Right cardiac atrium (tissue), 5 donors: ENCODE data around the gene NWD2. TPM values are rescaled to one million over a fixed set of nuclear protein-coding genes. Genes with fewer than 3 reads are reported as not detected.
"Not testable (repeated sequence)": the region's sequence is repeated elsewhere in the genome, so short reads cannot be mapped to it uniquely, and the experiment has no call there.

ENCODE experiments used
- ATAC-seq, 2 donors: fragments of 200-7000 bp; cut with Tn5 transposase; one replicate each; pipeline versions ENCODE4 v1.8.0 to v1.9.1; 2020; ENCODE audit warnings: moderate library complexity in 2 of 2, mild to moderate bottlenecking in 1 of 2
- DNase-seq, 3 donors: peaks; one replicate each; pipeline ENCODE4 v3.0.0-alpha.2; 2020
- H3K27ac ChIP-seq: one replicate; pipeline ENCODE4 v1.5.1; 2013; ENCODE audit warnings: mild to moderate bottlenecking, low read length, control low read depth, moderate library complexity
- H3K27me3 ChIP-seq: one replicate; pipeline ENCODE4 v1.6.1; 2013; ENCODE audit not compliant: control insufficient read depth, insufficient read depth
- H3K4me1 ChIP-seq: one replicate; pipeline ENCODE4 v1.6.1; 2013; ENCODE audit warnings: low read length; ENCODE audit not compliant: control insufficient read depth, insufficient read depth
- H3K4me3 ChIP-seq: one replicate; pipeline ENCODE4 v1.5.1; 2013; ENCODE audit warnings: low read length, control low read depth
- H3K9me3 ChIP-seq: one replicate; pipeline ENCODE4 v1.6.1; 2013; ENCODE audit warnings: low read length; ENCODE audit not compliant: control insufficient read depth
- WGBS: extraction: QIAGEN DNeasy Blood & Tissue Kit; methylation state at CpG from one replicate; pipeline ENCODE4 v1.1.7; 2013; 5-methylcytosine and 5-hydroxymethylcytosine counted together
- intact Hi-C, 4 donors: fragments of 100-400 bp; cut with DNase I; formaldehyde crosslinking; loops; one replicate each; pipeline versions ENCODE4 v1.11.0 to v1.14.0; 2022 to 2023
- polyA plus RNA-seq: library from polyadenylated mRNA; stranded (reverse); fragments of 200-250 nt; gene quantifications from one replicate; pipeline ENCODE4 v1.2.3, GENCODE V29; 2013
- total RNA-seq, 4 donors: library from RNA; stranded (reverse); fragmentation: NEBNext Ultra II Directional; extraction: Animal tissue kit (Norgen Biotek cat#: 25700); gene quantifications; one replicate each; pipeline ENCODE4 v1.2.1, GENCODE V29; 2021
- donor health status: healthy with polysubstance abuse.
- donor health status: DM: no; HTN: yes; CAD: no.
- donor health status: DM: no; HTN: no; CAD: no.
- donor health status: DM: no; HTN: yes; CAD: no; lungs with severe emphysema.
- donor health status: DM: yes; HTN: yes; CAD: no.

The NWD2 gene
- total and polyA plus RNA-seq, 5 donors = 0.07 to 0.39 TPM; not detected in 3

DNA sequence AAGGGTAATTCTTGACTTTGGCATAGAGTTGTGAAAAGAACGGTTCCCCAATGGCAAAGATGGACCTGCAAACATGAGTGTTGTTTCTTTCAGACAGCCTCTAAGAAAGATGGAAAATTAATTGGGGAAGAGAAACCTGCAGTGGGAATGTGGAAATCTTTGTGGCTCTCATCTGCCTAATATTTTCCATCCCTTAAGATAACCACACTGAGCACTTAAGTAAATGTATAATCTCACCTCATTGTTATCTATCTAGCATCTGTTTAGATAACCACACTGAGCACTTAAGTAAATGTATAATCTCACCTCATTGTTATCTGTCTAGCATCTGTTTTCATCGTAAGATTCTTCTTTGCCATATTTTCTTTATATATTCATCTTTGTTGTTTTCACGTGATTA is 149.3 kb downstream of the NWD2 start:
- Histone ChIP-seq H3K4me1 (peaks cover 3% of the 10 kb centered on the region), H3K27me3 (no peaks in the 10 kb centered on the region), H3K4me3 (no peak overlapping the region), H3K9me3 (no peaks in the 10 kb centered on the region), H3K27ac (no peak overlapping the region)
- DNase-seq (no peak), ATAC-seq (no peak)
- intact Hi-C loops = loop anchor here in 1 of 4 donors (5.0 kb wide), 1 partner anchor 1042 kb away; no protein-coding TSS in a partner anchor
- WGBS = 84% methylated on average over 3 of the region's 3 CpGs

DNA sequence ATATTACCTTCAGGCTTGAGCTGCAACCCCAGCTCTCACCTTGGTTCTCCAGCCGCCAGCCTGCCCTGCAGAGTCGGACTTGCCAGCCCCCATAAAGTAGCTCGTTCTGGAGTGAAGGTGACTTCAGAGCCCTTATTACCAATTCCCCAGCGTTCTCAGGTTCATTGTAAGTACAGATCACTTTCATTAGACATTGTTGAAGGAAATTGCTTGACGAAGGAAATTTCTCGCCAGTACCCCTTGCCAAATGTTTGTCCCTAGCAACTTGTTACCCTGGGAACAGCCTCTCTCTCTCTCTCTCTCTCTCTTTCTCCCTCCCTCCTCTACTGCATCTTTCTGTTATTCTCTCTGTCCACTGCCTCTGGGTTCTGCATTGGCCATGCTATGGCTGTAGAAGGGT is 153.0 kb downstream of the NWD2 start:
- H3K9me3 ChIP-seq = no peaks in the 10 kb centered on the region
- H3K4me3 ChIP-seq = no peak overlapping the region
- H3K27me3 ChIP-seq = no peaks in the 10 kb centered on the region
- H3K4me1 ChIP-seq = peaks cover 2% of the 10 kb centered on the region
- H3K27ac ChIP-seq = no peak overlapping the region
- DNase-seq (no peak), ATAC-seq (no peak)
- 86% methylated on average over 6 of the region's 6 CpGs for WGBS
- intact Hi-C loops = no loop called here

DNA sequence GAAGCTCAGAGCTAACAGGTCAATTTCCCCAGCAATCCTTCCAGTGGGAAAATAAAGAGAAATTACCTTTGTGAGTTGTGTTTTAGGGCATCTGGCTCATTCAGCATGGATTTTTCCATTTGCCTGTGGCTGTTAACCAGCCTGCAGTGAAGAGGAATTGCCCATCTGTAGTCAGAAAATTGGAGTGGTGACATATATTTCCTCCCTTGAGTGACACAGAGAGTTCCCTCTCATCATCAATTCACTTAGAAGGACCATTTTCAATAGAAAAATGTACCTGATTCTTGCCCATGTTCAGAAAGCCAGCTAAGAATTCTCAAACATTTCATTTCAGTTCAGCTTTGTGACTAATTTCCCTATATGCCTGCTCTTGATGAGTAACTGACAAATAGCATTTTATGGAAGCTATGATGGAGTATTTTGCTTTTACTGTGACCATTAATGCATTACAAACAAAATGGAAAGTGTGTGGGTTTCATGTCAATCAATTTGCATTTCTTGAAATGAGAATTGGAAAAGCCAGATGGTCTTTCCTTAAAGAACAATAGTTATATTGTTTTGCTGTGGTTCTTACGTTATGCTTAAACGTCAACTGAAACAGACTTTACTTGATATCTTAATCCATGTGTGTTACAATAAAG is 155.8 kb downstream of the NWD2 start:
- no peaks in the 10 kb centered on the region for H3K9me3 ChIP-seq
- no peak overlapping the region for H3K27ac ChIP-seq
- WGBS = 51% methylated on average over 2 of the region's 2 CpGs
- H3K4me1 ChIP-seq = no peaks in the 10 kb centered on the region
- no peaks in the 10 kb centered on the region for H3K27me3 ChIP-seq
- ATAC-seq (no peak), DNase-seq (no peak)
- no peak overlapping the region for H3K4me3 ChIP-seq
- intact Hi-C loops = no loop called here

DNA sequence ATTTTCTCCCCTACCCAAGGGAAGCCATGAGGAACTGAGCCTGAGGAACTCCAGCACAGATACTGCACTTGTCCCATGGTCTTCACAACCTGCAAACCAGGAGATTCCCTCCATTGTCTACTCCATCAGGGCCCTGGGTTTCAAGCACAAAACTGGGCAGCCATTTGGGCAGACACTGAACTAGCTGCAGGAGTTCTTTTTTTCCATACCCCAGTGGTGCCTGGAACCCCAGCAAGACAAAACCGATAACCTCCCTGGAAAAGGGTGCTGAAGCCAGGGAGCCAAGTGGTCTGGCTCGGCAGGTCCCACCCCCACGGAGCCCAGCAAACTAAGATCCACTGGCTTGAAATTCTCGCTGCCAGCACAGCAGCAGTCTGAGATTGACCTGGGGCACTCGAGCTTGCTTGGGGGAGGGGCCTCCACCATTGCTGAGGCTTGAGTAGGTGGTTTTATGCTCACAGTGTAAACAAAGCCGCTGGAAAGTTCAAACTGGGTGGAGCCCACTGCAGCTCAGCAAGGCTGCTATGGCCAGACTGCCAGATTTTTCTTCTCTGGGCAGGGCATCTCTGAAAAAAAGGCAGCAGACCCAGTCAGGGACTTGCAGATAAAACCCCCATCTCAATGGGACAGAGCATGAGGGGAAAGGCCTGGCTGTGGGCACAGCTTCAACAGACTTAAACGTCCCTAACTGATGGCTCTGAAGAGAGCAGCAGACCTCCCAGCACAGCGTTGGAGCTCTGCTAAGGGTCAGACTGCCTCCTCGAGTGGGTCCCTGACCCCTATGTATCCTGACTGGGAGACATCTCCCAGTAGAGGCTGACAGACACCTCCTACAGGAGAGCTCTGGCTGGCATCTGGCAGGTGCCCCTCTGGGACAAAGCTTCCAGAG is 163.6 kb downstream of the NWD2 start:
- DNase-seq, H3K4me3 ChIP-seq, H3K9me3 ChIP-seq, ATAC-seq, intact Hi-C loops, H3K4me1 ChIP-seq, H3K27me3 ChIP-seq, H3K27ac ChIP-seq: not testable (repeated sequence)
- WGBS = 50% methylated on average over 9 of the region's 9 CpGs

DNA sequence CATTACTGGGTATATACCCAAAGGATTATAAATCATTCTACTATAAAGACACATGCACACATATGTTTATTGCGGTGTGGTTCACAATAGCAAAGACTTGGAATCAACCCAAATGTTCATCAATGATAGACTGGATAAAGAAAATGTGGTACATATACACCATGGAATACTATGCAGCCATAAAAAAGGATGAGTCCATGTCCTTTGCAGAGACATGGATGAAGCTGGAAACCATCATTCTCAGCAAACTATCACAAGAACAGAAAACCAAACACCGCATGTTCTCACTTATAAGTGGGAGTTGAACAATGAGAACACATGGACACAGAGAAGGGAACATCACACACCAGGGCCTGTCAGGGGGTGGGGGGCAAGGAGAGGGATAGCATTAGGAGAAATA is 169.1 kb downstream of the NWD2 start:
- DNase-seq, H3K4me3 ChIP-seq, ATAC-seq, intact Hi-C loops, H3K27ac ChIP-seq, H3K9me3 ChIP-seq, H3K4me1 ChIP-seq, H3K27me3 ChIP-seq: not testable (repeated sequence)
- WGBS = 97% methylated on average over 2 of the region's 2 CpGs

DNA sequence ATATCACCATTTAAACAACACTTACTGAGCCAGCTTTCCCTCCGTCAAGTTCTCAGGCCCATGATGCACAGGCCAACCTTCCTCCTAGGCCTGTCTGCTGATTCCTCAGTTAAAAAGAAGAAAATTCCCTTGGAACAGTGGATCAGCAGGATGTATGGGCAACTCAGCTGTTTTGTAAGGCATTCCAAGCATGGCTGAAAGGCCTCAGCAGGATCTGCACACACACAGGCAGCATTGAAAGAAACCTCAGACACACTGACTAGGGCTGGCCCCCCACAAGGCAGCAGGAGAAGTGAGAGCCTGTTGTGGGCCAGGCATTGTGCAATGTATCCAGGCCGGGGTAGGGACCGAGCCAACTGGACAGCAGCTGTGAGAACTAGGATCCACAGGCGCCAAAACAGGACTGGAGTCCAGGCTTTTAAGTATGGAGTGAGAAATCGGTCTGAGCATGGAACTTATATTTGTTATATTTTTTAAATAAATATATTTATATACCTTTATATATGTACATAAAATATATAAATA is 171.4 kb downstream of the NWD2 start:
- H3K27ac ChIP-seq = no peak overlapping the region
- 86% methylated on average over 5 of the region's 5 CpGs for WGBS
- H3K9me3 ChIP-seq = no peaks in the 10 kb centered on the region
- intact Hi-C loops = no loop called here
- no peak overlapping the region for H3K4me3 ChIP-seq
- H3K27me3 ChIP-seq = no peaks in the 10 kb centered on the region
- no peak for ATAC-seq
- H3K4me1 ChIP-seq = no peaks in the 10 kb centered on the region
- no peak for DNase-seq

DNA sequence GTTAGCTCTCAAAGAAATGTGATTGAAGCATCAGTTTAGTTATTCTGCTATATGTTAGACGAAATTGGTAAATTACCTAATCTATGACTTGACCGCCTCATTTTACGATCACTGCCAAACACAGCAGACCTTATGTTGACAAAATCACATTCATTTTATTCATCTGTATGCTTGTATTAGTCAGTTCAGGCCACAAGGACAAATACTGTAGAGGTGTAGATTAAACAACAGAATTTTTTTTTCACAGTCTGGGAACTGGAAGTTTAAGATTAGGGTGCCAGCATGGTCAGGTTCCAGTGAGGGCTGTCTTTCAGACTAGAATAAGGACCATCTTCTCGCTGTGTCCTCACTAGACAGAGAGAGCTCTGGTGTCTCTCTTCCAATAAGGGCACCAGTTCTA is 177.1 kb downstream of the NWD2 start:
- Histone ChIP-seq H3K4me1 (no peaks in the 10 kb centered on the region), H3K27me3 (no peaks in the 10 kb centered on the region), H3K4me3 (no peak overlapping the region), H3K9me3 (no peaks in the 10 kb centered on the region), H3K27ac (no peak overlapping the region)
- 91% methylated on average over 4 of the region's 4 CpGs for WGBS
- ATAC-seq (no peak), DNase-seq (no peak)
- intact Hi-C loops = no loop called here

DNA sequence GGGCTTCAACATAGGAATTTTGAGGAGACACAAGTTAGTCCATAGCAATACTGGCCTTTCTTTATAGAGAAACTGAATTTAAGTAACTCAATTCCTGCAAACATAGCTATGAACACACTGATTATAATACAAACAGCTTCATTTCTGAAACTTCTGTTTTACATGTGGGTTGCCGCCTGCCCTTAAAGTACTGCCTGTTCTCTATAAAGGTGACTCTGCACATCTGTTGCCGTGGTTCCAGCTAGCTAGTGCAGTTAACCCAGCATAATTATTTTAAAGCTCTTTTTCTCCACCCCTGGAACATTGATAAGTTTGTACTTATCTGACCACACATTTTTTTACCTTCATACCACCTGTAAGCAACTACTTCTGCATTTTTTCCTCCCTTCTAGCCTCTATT is 177.6 kb downstream of the NWD2 start:
- DNase-seq (no peak), ATAC-seq (no peak)
- intact Hi-C loops = no loop called here
- H3K27me3 ChIP-seq = no peaks in the 10 kb centered on the region
- 84% methylated on average over 2 of the region's 2 CpGs for WGBS
- no peak overlapping the region for H3K4me3 ChIP-seq
- H3K4me1 ChIP-seq = no peaks in the 10 kb centered on the region
- H3K27ac ChIP-seq = no peak overlapping the region
- H3K9me3 ChIP-seq = no peaks in the 10 kb centered on the region

DNA sequence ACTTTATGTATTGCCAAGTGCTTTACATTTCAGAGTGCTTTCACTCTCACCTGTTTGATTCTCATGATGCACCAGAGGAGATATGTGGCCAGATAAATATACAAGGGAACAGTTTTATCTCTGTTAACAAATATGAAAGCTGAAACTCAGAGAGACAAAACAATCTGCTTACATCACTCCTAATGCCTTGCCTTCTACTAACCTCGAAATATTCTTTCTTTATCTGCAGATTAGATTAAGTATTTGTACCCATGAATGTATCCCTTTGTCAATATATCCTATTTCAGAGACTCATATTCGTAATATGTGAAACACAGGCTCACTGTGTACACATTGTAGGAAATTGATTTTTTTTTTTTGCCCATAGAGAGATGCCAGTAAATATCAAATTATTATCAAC is 178.1 kb downstream of the NWD2 start:
- H3K9me3 ChIP-seq = no peaks in the 10 kb centered on the region
- DNase-seq (no peak), ATAC-seq (no peak)
- H3K4me3 ChIP-seq = no peak overlapping the region
- no peak overlapping the region for H3K27ac ChIP-seq
- H3K27me3 ChIP-seq = no peaks in the 10 kb centered on the region
- H3K4me1 ChIP-seq = no peaks in the 10 kb centered on the region
- intact Hi-C loops = no loop called here
- WGBS = 58% methylated on average over 2 of the region's 2 CpGs

DNA sequence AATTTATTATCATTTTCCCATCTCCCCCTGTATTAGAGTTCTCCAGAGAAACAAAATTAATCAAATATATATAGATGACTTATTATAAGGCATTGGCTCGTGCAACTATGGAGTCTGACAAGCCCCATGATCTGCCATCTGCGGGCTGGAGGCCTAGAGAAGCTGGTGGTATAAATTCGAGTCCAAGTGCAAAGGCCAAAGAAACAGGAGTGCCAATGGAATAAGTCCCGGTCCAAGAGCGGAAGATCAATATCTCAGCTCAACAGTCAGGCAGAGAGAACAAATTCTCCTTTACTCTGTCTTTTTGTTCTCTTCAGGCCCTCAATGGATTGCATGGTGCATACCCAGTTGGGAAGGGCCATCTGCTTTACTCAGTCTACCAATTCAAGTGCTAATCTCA is 178.8 kb downstream of the NWD2 start:
- no peak overlapping the region for H3K4me3 ChIP-seq
- intact Hi-C loops = no loop called here
- H3K27me3 ChIP-seq = no peaks in the 10 kb centered on the region
- 84% methylated on average over 5 of the region's 5 CpGs for WGBS
- ATAC-seq (no peak), DNase-seq (no peak)
- H3K27ac ChIP-seq = no peak overlapping the region
- H3K4me1 ChIP-seq = no peaks in the 10 kb centered on the region
- H3K9me3 ChIP-seq = no peaks in the 10 kb centered on the region

DNA sequence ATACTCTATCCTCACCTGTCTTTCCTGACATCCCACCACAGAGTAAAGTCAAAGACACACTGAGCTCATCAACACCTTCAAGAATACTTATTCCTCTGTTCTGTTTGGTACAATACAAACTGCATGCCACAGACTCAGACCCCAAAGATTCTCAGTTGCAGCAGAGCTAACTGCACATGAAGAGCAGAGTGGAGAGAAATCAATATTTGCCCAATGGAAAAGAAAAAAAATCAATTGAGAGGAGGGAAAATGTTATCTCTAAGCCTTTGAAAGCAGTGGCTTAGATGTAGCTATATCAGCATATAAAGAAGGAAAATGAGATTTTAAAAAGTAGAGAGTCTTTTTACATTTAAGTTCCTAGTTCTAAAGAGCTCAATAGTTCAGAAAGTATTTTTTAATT is 180.2 kb downstream of the NWD2 start:
- no peak overlapping the region for H3K27ac ChIP-seq
- no peak overlapping the region for H3K4me3 ChIP-seq
- intact Hi-C loops = no loop called here
- no peaks in the 10 kb centered on the region for H3K9me3 ChIP-seq
- no peaks in the 10 kb centered on the region for H3K27me3 ChIP-seq
- ATAC-seq = no peak
- no peak for DNase-seq
- H3K4me1 ChIP-seq = no peaks in the 10 kb centered on the region
